NB4 (cell line): ENCODE measurements around the gene PARP8.

Experiments used
- MAX ChIP-seq: IDR thresholded peaks from 2 replicates; pipeline ENCODE4 v1.6.1; 2011; ENCODE audit warnings: low read depth, low read length
- POLR2A ChIP-seq: IDR thresholded peaks from 2 replicates; pipeline ENCODE4 v1.6.1; 2011; ENCODE audit warnings: mild to moderate bottlenecking; ENCODE audit not compliant: insufficient read length; ENCODE audit errors: extremely low read depth

- TF ChIP-seq MAX (no peak), POLR2A (no peak)
Measured at GRCh38 chr5:50744776-50745175, 78.3 kb downstream of the PARP8 start.
